Bone marrow (tissue), 2 donors: ENCODE data around the gene PSMD6.

ENCODE experiments used
- DNase-seq, 2 donors: peaks; one replicate each; lab custom pipeline; 2025; lab: John Stamatoyannopoulos, UW

The PSMD6 gene

GRCh38 chr3:64046592-64046991 is 23.3 kb upstream of the PSMD6 start:
- DNase-seq: no peak

GRCh38 chr3:64042952-64043351 is 19.7 kb upstream of the PSMD6 start:
- no peak for DNase-seq

- DNase-seq: no peak
Measured at GRCh38 chr3:64039981-64040733, 16.9 kb upstream of the PSMD6 start.

GRCh38 chr3:64039332-64039731 is 16.0 kb upstream of the PSMD6 start:
- DNase-seq: no peak

GRCh38 chr3:64038253-64038767 is 15.0 kb upstream of the PSMD6 start:
- no peak for DNase-seq

GRCh38 chr3:64037084-64037483 is 13.8 kb upstream of the PSMD6 start:
- DNase-seq: no peak

- DNase-seq: no peak
Measured at GRCh38 chr3:64033069-64033468, 9.8 kb upstream of the PSMD6 start.

- DNase-seq: no peak
Measured at GRCh38 chr3:64031540-64032508, 8.5 kb upstream of the PSMD6 start.

- peak; percentile 28 to 53 for DNase-seq
Measured at GRCh38 chr3:64030741-64031140, 7.4 kb upstream of the PSMD6 start.

- DNase-seq: no peak
Measured at GRCh38 chr3:64029287-64029686, 6.0 kb upstream of the PSMD6 start.

- DNase-seq: no peak
Measured at GRCh38 chr3:64028754-64029153, 5.5 kb upstream of the PSMD6 start.

GRCh38 chr3:64027658-64028057 is 4.4 kb upstream of the PSMD6 start:
- no peak for DNase-seq

GRCh38 chr3:64026346-64026745 is 3.1 kb upstream of the PSMD6 start:
- no peak for DNase-seq

GRCh38 chr3:64023861-64024223 is 548 bp upstream of the PSMD6 start:
- no peak for DNase-seq

GRCh38 chr3:64022451-64023186 is 675 bp downstream of the PSMD6 start:
- DNase-seq: no peak

GRCh38 chr3:64021922-64022321 is 1.4 kb downstream of the PSMD6 start:
- DNase-seq: no peak

GRCh38 chr3:64019879-64020278 is 3.4 kb downstream of the PSMD6 start:
- DNase-seq: no peak

- no peak for DNase-seq
Measured at GRCh38 chr3:64019271-64019670, 4.0 kb downstream of the PSMD6 start.

- DNase-seq: no peak
Measured at GRCh38 chr3:64016941-64017620, 6.2 kb downstream of the PSMD6 start.

- DNase-seq: no peak
Measured at GRCh38 chr3:64011685-64012084, 11.6 kb downstream of the PSMD6 start.

- DNase-seq: no peak
Measured at GRCh38 chr3:64010199-64010598, 13.1 kb downstream of the PSMD6 start.

GRCh38 chr3:64009528-64009927 is 13.8 kb downstream of the PSMD6 start:
- DNase-seq: no peak
